Endodermal cell (in vitro differentiated cells): ENCODE measurements around the gene TFCP2L1. TPM values are rescaled to one million over a fixed set of nuclear protein-coding genes. Genes with fewer than 3 reads are reported as not detected.

Source experiments
- DNase-seq: peaks from one replicate; pipeline ENCODE4 v3.0.0-alpha.2; 2017
- H3K27ac ChIP-seq: 2 replicates; pipeline ENCODE4 v1.5.1; 2013; ENCODE audit warnings: mild to moderate bottlenecking, low read depth, low read length, moderate library complexity
- H3K27me3 ChIP-seq: 2 replicates; pipeline ENCODE4 v1.6.1; 2013; ENCODE audit warnings: mild to moderate bottlenecking, low read length, moderate library complexity; ENCODE audit not compliant: insufficient read depth, control insufficient read depth, poor library complexity, severe bottlenecking
- H3K36me3 ChIP-seq: 2 replicates; pipeline ENCODE4 v1.7.0; 2013; ENCODE audit warnings: mild to moderate bottlenecking, low read length, moderate library complexity; ENCODE audit not compliant: control insufficient read depth, insufficient read depth
- H3K4me1 ChIP-seq: one replicate; pipeline ENCODE4 v1.7.0; 2013; ENCODE audit warnings: low read length; ENCODE audit not compliant: control insufficient read depth, insufficient read depth
- H3K4me3 ChIP-seq: 2 replicates; pipeline ENCODE4 v1.5.1; 2013; ENCODE audit warnings: mild to moderate bottlenecking, low read length, moderate library complexity
- H3K9ac ChIP-seq: 2 replicates; pipeline ENCODE4 v1.6.1; 2013; ENCODE audit warnings: mild to moderate bottlenecking, low read length, moderate library complexity; ENCODE audit not compliant: poor library complexity, severe bottlenecking; ENCODE audit errors: extremely low read depth
- H3K9me3 ChIP-seq: 2 replicates; pipeline ENCODE4 v1.6.1; 2013; ENCODE audit warnings: mild to moderate bottlenecking, low read length, moderate library complexity; ENCODE audit not compliant: control insufficient read depth
- H3K27ac Mint-ChIP-seq: 2 replicates; pipeline ENCODE4 v1.8.0; 2020; ENCODE audit warnings: mixed read lengths
- H3K27me3 Mint-ChIP-seq: 2 replicates; pipeline ENCODE4 v1.8.0; 2021; ENCODE audit warnings: mild to moderate bottlenecking, mixed read lengths; ENCODE audit not compliant: insufficient read depth
- H3K36me3 Mint-ChIP-seq: 2 replicates; pipeline ENCODE4 v1.8.0; 2020; ENCODE audit warnings: low read depth, mixed read lengths
- H3K4me1 Mint-ChIP-seq: 2 replicates; pipeline ENCODE4 v1.8.0; 2020; ENCODE audit warnings: mixed read lengths
- H3K4me3 Mint-ChIP-seq: 2 replicates; pipeline ENCODE4 v1.8.0; 2020; ENCODE audit warnings: mild to moderate bottlenecking, moderate library complexity, mixed read lengths
- H3K9me3 Mint-ChIP-seq: 2 replicates; pipeline ENCODE4 v1.8.0; 2020; ENCODE audit warnings: mild to moderate bottlenecking, mixed read lengths
- WGBS, 2 experiments: methylation state at CpG; one replicate each; pipeline versions ENCODE4 v1.1.5 to v1.1.7; 2013; ENCODE audit warnings: missing lambda C conversion rate in 2 of 2, mixed read lengths in 1 of 2; ENCODE audit not compliant: insufficient coverage in 1 of 2, insufficient read length in 1 of 2; 5-methylcytosine and 5-hydroxymethylcytosine counted together
- total RNA-seq, 2 donors: library from RNA; stranded (reverse); fragmentation: NEBNext Ultra II Directional in 1 of 2; extraction: Animal tissue kit (Norgen Biotek cat#: 25700) in 1 of 2; gene quantifications; 2 replicates in 1 of 2; 3 replicates in 1 of 2; pipeline ENCODE4 v1.2.1, GENCODE V29; 2021
- TF ChIP-seq, protein P1 (sequence below): fragments of 200-600 bp; sonication (generic); conservative IDR thresholded peaks from 2 replicates; pipeline ENCODE4 v1.5.0; 2021; ENCODE audit warnings: antibody characterized with exemption, mild to moderate bottlenecking

TFCP2L1 gene
- total RNA-seq, 2 donors from 2014 or later, result 3.3 to 4.3 TPM

DNA sequence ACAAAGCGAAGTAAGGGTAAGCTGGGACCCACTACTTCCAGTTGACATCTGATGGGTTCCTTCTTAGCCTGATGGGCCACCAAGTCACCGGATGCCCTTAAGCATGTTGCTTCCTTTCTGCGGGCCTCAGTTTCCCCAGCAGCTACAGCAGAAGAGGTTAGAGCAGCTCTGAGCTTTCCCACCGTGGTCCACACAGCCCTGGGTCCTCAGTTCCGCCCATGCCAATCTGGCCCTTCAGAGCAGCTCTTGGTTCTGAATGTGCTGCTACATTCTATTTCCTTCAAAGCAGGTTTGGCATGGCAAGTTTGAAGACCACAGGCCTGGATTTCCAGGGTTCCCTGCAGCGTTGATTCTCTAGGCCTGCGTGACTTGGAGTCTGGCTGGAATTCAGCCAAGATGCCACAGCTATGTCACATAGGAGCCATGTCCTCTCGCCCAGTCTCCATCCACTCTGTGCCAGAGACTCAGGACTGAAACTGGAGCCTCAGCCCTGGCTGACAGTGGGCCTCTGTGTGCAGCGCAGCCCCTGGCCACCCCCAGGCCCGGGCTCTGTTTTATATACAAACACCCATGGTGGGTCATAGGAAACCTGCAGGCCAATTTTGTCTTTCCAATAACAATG lies 79.6 kb downstream of the TFCP2L1 start:
- H3K27ac Mint-ChIP-seq, result no peak overlapping the region
- no peaks in the 10 kb centered on the region for H3K36me3 Mint-ChIP-seq
- no peaks in the 10 kb centered on the region for H3K27me3 Mint-ChIP-seq
- Histone ChIP-seq H3K27me3 (no peaks in the 10 kb centered on the region), H3K4me3 (no peak overlapping the region), H3K4me1 (no peaks in the 10 kb centered on the region), H3K36me3 (no peaks in the 10 kb centered on the region), H3K9me3 (no peaks in the 10 kb centered on the region), H3K27ac (no peak overlapping the region), H3K9ac (no peak overlapping the region)
- TF ChIP-seq, protein P1, sequence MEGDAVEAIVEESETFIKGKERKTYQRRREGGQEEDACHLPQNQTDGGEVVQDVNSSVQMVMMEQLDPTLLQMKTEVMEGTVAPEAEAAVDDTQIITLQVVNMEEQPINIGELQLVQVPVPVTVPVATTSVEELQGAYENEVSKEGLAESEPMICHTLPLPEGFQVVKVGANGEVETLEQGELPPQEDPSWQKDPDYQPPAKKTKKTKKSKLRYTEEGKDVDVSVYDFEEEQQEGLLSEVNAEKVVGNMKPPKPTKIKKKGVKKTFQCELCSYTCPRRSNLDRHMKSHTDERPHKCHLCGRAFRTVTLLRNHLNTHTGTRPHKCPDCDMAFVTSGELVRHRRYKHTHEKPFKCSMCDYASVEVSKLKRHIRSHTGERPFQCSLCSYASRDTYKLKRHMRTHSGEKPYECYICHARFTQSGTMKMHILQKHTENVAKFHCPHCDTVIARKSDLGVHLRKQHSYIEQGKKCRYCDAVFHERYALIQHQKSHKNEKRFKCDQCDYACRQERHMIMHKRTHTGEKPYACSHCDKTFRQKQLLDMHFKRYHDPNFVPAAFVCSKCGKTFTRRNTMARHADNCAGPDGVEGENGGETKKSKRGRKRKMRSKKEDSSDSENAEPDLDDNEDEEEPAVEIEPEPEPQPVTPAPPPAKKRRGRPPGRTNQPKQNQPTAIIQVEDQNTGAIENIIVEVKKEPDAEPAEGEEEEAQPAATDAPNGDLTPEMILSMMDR, result no peak
- H3K9me3 Mint-ChIP-seq, result no peaks in the 10 kb centered on the region
- H3K4me1 Mint-ChIP-seq, result peaks cover 5% of the 10 kb centered on the region
- 94 to 98% methylated on average over 5 to 10 of the region's 10 CpGs for WGBS, 2 experiments
- no peak for DNase-seq
- H3K4me3 Mint-ChIP-seq, result no peak overlapping the region

DNA sequence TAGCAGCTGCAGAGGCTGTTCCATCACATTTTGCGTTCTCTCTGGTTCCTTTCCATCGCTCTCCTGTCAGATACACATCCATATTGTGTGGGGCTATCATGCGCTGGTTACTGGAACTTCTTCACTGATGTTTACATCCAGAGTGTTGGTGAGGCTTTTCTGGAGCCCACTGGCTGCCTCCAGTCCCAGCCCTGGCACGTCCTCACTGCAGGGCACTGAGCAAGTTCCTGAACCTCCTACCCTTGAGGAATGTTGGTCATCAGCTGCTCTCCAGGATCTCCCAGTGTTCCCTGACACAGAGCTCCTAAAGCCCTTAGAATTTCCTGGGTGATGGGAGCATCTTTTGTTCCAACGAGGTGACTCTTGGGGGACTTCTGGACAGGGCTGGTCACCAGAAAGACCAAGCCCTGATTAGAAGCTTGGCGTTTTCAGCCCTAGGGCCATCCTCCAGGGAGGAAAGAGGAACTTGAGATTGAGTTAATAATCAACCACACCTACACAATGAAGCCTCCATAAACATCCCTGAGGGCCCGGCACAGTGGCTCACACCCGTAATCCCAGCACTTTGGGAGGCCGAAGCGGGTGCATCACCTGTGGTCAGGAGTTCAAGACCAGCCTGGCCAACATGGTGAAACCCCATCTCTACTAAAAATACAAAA lies 81.3 kb downstream of the TFCP2L1 start:
- 91 to 95% methylated on average over 9 to 10 of the region's 10 CpGs for WGBS, 2 experiments
- Mint-ChIP-seq H3K4me1 (peaks cover 5% of the 10 kb centered on the region), H3K27me3 (no peaks in the 10 kb centered on the region), H3K9me3 (no peaks in the 10 kb centered on the region), H3K36me3 (no peaks in the 10 kb centered on the region), H3K27ac (no peak overlapping the region), H3K4me3 (no peak overlapping the region)
- no peak overlapping the region for H3K27ac ChIP-seq
- no peak overlapping the region for H3K9ac ChIP-seq
- H3K4me1 ChIP-seq, result no peaks in the 10 kb centered on the region
- DNase-seq, result no peak
- H3K27me3 ChIP-seq, result no peaks in the 10 kb centered on the region
- no peaks in the 10 kb centered on the region for H3K36me3 ChIP-seq
- TF ChIP-seq, protein P1, result no peak
- no peak overlapping the region for H3K4me3 ChIP-seq
- H3K9me3 ChIP-seq, result no peaks in the 10 kb centered on the region

DNA sequence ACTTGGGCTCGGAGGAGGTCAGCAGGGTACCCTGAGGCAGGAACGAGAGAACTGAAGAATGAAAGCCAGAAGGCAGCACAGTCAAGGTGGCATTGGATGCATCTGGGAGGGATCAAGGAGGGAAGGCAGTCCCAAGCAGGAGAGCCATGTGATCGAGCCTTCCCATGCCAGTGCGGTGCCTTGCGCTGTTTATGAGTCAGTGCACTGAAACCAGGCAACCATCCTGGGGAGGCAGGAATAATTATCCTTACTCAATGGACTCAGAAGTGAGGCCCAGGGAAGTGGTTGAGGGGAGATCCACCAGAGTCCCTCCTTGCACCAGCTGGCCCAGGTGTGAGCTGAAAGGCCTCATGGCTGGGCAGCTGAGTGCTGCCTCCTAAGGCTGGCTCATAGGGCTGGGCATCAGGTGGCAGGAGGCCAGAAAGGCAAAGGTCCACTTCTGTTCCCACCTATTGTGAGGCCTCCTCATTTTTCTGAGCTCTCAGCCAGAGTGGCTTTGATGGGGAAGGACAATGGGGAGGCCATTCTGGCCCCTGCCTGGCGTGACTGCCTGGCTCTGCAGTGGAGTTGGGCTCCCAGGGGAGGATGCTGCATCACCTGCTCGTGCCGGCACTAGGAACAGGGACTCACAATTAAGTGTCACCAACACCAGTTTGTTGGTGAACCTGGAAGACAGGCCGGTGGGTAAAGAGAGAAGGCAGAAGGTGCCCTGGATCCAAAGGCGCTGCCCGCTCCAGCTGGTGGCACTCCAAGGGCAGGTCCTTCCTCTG lies 82.3 kb downstream of the TFCP2L1 start:
- no peak overlapping the region for H3K27ac ChIP-seq
- H3K36me3 Mint-ChIP-seq, result no peaks in the 10 kb centered on the region
- H3K4me3 Mint-ChIP-seq, result no peak overlapping the region
- no peaks in the 10 kb centered on the region for H3K36me3 ChIP-seq
- DNase-seq, result no peak
- H3K4me1 ChIP-seq, result no peaks in the 10 kb centered on the region
- H3K4me1 Mint-ChIP-seq, result peaks cover 5% of the 10 kb centered on the region
- no peak overlapping the region for H3K27ac Mint-ChIP-seq
- H3K9me3 Mint-ChIP-seq, result no peaks in the 10 kb centered on the region
- H3K27me3 Mint-ChIP-seq, result no peaks in the 10 kb centered on the region
- no peak overlapping the region for H3K4me3 ChIP-seq
- WGBS, 2 experiments, result 93 to 94% methylated on average over 7 to 11 of the region's 11 CpGs
- no peaks in the 10 kb centered on the region for H3K27me3 ChIP-seq
- no peaks in the 10 kb centered on the region for H3K9me3 ChIP-seq
- no peak overlapping the region for H3K9ac ChIP-seq
- TF ChIP-seq, protein P1, result no peak
